ENCODE measurements around the gene GP1BB.

The GP1BB gene

DNA sequence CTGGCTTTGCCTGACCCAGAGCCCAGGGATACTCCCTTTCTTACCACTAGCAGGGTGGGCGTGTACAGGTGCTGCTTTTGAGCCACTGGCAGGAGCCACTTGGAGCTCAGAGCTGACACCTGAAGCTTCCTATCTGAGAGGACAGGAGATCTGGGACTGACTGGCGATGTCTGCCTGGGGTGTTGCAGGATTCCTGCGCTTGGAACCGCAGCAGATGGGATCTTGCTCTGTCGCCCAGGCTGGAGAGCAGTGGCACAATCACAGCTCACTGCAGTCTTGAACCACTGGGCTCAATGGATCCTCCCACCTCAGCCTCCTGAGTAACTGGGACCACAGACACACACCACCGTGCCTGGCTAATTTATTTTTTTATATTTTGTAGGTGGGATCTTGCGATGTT lies 17.7 kb downstream of the GP1BB start:
- no peak for DNase-seq (ENCODE audit: low read depth, low spot score)

DNA sequence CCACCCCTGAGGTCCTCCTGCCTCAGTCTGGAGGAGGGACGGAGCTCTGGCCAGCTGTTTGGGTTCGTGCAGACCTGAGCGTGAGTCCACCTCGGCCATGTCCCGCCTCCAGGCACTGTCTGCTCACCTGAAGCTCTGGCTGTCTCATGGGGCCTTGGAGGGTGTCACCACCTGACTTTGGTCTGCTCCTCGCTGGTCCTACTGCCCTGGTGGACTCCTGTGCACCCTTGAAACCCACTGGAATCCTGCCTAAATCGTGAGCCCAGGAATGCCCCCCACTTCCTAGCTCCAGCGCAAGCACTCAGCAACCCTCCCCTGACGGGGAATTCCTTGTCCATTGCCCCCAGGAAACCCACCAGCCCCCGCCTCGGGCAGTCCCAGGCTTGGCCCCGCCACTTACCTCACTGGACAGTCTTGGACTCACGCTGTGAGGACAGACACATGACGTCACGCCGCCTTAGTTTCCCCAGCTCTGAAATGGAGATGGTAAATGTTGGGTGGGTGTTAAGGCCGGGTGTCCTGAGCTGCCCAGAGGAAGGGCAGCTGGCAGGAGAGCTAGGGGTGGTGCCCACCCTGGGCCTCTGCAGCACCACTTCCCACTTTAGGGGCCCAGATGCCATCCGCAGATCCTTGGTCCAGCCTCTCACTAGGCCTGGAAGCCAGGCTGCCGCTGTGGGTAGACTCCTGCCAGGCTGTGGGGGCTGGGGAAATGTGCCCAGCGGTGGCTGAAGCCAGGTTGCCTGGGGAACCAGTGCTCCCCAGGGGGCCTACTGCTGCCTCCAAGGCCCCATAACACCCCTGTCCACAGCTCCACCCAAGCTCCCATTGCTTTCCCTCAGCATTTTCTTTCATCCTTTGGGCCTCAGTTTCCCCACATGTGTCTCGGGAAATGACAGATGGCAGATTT lies 19.1 kb downstream of the GP1BB start:
- no peak for DNase-seq (ENCODE audit: low read depth, low spot score)

- DNase-seq (ENCODE audit: low read depth, low spot score) = no peak
These were observed 19.7 kb downstream of the GP1BB start for GRCh38 chr22:19743081-19743480.

GRCh38 chr22:19743651-19744050 lies 20.3 kb downstream of the GP1BB start:
- DNase-seq (ENCODE audit: low read depth, low spot score) = no peak

DNA sequence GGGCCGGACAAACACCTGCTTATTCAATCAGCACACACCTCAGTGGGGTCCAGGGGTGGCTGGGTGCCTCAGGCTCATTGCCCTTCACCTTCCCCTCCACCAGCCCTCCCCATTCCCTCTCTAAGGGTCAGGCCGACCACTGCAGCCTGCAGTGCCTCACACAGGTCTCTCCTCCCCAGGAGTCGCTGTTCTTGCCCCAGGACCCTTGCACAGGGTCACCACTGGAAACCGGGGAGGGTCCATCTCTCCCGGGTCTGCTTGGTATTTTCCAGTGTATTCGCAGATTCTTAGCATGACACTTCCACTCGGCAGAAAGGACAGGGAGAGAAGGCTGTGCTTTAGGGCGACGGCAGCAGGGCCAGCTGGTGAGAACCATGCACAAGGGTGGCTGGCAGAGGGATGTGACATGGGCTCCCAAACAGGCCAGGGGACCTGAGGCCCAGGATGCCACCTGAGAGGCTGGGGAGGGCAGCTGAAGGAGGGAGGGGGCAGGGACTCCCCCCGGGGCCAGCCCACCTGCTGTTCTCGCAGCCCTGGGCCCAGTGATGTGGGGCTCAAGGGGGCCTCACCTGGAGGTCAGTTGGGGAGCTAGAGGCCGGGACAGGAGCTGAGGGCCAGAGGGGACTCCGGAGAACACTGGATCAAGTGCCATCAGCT lies 21.1 kb downstream of the GP1BB start:
- no peak for DNase-seq (ENCODE audit: low read depth, low spot score)

DNA sequence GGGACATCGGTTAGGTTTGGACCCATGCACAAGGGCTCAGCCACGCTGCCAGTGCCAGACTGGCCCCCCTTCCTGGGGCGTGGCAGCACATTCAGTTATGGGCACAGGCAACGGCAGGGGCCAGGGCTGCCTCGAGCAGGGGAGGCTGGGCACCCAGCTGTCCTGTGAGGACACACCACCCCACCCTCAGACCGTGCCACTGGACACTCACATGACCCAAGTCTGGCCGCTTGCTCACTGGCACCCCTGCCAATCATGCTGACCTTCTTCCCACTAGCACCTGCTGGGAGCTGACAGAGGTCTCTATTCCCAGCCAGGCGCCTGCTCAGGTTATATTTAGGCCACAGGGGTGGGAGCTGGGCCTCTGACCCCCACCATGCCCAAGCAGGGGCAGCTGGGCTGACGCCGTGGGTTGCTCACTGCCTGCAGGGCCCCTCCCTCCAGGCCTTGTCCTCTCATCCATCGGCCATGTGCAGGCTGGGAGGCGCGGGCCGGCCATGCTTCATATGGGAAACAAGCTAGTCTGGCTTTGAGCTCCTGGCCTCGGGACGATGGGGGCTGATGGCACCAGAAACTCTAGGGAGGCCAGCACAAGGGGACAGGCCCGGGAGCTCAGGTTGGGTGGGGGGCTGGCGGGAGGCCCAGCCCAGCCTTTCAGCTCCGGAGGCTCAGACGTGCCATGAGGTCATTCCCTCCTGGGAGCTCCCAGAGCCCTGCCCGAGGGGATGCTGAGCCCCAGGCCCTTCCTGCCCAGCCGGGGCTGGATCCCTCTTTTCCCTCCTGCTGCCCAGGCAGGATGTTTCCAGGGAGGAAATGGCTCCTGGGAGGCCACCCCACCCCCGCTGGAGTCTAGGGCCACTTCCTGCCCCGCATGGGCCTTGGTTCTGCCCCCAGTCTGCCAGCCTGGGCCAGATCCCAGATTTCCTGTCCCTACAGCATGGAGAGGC lies 22.1 kb downstream of the GP1BB start:
- no peak for DNase-seq (ENCODE audit: low read depth, low spot score)

DNA sequence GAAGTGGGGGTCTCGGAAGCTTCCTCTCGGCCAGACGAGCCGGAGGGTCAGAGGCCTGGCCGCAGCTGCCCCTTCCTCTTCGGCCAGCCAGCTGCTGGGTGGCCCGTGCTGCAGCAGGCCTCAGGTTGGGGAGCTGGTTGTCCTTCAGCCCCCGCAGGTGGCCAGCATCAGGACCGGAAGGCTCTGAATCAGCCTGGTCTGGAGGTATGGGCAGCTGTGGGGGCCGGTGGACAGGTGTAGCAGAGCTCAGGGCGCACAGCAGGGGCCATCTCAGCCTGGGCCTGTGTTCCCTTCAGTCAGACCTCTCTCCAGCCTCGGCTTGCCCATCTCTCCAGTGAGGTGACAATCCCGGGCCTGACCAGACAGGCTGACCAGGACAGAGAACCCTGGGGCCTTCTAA lies 23.4 kb downstream of the GP1BB start:
- DNase-seq (ENCODE audit: low read depth, low spot score) = no peak

GRCh38 chr22:19747551-19747950 lies 24.2 kb downstream of the GP1BB start:
- DNase-seq (ENCODE audit: low read depth, low spot score) = no peak

DNA sequence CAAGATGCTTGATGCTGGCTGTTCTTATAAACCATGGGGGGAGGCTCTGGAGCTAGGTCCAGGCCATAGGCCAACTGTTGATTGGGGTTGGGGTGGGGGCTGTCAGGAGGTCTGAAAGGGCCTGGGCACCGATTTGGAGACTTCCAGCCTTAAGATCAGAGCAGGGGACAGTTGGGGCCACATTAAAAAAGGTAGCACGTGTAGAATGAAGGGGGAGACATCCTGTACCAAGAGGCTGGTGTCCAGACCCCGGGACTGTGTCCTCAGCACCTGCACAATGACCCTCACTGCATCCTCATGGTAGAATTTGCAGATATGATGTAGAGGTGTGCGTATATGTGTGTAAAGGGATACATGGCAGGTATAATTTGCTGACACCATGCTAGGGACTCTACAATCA lies 24.8 kb downstream of the GP1BB start:
- no peak for DNase-seq (ENCODE audit: low read depth, low spot score)

- DNase-seq (ENCODE audit: low read depth, low spot score) = no peak
These were observed 25.8 kb downstream of the GP1BB start for GRCh38 chr22:19748991-19749664.

- no peak for DNase-seq (ENCODE audit: low read depth, low spot score)
These were observed 26.5 kb downstream of the GP1BB start for GRCh38 chr22:19749876-19750275.

DNA sequence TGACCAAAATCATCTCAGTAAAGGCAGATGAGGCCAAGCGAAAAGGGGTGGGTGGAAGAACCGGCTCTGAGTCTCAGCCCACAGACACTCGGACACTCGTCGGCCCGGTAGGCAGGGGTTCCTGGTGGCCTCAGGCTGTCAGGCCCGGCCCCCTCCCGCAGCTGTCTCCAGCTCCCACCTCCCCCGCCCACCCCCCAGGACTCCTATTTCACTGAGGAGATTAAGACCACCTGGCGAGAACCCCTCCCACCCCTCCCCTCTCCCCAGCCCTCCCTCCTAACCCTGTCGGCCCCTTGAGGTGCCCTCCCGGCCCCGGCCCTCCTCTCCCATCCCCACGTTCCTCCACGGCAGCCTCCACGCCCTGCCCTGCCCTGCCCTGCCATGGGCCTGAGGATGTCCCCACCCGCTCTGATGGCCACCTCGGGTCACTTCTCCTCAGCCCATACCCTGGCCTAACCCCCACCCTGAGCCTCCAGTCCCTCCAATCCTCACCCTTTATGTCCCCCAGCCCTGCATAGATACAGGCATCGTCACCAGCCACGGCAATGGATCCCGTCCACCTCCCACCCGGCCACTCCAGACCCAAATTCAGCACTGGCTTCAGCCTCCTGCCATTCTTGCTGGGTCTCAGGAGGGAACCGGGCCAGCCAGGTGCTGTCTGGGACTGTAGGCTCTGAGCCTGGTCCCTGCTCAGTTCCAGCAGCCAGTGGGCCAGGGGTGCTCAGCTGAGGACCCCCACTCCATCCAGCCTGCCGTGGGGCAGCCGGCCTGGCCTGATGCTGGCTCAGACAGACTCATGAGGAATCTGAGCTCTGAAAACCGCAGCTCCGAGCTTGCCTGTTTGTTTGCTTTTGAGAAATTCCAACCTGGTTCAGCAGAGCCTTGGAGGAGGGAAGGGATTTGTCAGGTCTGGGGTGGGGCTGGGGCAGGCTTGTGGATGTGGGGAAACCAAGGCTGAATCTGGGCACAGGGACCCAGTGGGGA lies 27.5 kb downstream of the GP1BB start:
- no peak for DNase-seq (ENCODE audit: low read depth, low spot score)

GRCh38 chr22:19751497-19752245 lies 28.3 kb downstream of the GP1BB start:
- no peak for DNase-seq (ENCODE audit: low read depth, low spot score)

DNA sequence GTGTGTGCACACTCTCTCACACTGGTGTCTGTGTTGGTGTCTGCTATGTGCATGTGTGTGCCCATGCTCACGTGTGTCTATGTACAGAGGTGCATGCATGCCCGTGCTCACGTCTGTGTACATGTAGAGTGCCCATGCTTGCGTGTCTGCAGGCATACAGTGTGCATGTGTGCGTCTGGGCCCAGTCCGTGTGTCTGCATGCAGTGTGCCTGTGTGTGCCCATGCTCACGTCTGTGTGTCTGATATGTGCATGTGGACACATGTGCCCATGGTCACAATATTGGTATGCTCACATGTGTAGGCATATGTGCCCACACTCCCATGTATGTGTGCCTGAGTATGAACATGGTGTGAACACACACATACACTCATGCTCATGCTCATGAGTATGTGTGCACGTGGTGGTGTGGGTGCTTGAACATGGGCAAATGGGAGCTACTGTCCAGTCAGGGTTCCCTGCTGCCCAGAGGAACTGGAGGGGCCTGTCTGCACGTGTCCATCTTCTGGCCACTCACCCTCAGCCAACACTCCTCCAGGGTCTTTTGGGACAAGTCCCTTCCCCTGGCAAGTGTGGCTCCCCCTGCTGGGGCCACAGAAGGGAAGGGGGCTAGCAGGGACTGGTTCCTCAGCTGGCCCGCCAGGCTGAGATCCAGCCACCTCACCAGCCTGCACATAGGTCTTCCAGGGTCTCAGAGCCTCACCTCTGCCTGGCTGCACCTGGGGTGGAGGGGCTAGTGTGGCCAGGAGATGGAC lies 29.9 kb downstream of the GP1BB start:
- no peak for DNase-seq (ENCODE audit: low read depth, low spot score)

DNA sequence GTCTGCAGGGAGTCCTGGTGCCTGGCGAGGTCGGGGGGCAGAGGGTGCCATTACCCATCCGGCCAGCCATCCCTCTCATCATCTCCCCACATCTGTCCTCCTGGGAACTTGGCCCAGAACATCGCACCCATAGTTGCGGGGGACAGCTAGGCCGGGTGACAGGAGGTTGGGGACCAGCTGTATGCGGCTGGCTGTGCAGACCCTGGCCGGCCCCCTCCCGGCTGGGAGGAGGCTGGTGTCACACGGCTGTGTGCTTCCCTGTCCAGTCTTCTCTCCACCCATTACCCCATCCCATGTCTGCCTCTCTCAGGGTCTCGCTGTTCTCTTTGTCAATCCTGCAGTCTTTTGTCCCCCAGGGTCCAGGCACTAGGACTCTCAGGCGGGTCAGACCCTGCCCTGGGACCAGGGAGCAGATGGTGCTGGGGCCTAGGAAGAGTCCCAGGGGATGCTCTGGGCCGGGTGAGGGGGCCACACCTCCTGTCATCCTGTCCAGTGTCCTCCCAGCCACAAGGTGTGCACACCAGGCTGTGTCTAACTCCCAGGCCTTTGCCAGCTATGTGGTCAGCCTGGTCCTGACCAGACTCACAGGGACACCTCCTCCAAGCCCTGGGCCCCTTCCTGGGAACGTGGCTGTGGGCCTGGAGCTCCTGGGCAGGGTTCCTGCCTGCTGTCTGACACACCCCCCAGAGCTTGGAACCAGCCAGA lies 30.8 kb downstream of the GP1BB start:
- no peak for DNase-seq (ENCODE audit: low read depth, low spot score)

- DNase-seq (ENCODE audit: low read depth, low spot score) = no peak
These were observed 31.4 kb downstream of the GP1BB start for GRCh38 chr22:19754701-19755144.

DNA sequence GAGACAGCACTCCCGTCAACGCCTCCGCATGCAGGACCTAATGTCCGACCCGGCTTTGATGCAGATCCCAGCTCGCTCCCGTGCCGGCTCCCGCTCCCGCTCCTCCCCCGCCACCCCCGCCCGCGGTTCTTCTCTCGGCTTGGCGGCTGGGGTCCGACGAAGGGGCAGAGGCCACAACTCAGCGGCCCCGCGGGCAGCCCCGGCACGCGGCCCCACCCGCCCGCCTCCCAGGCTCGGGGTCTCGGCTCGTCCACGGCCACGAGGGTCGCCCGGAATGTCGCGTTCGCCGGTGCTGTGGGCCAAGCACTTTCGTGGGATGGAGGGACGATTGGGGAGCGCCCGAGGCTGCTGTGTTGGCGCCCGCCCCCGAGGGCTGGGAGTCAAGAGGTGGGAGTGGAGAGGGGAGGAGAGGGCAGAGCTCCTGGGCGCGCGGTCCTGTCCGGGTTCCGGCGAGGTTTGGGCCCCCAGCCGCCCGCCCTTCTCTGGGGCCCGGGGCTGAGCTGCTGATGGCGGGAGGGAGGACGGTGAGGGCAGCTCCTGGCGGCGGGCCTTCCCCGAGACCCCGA lies 31.9 kb downstream of the GP1BB start:
- no peak for DNase-seq (ENCODE audit: low read depth, low spot score)
